ENCODE data around the gene BMP8A. TPM values are rescaled to one million over a fixed set of nuclear protein-coding genes. Genes with fewer than 3 reads are reported as not detected.

Gene BMP8A
- total and polyA plus RNA-seq, 7 experiments from 2014 or later: 0.12 to 0.19 TPM; not detected in 5

DNA sequence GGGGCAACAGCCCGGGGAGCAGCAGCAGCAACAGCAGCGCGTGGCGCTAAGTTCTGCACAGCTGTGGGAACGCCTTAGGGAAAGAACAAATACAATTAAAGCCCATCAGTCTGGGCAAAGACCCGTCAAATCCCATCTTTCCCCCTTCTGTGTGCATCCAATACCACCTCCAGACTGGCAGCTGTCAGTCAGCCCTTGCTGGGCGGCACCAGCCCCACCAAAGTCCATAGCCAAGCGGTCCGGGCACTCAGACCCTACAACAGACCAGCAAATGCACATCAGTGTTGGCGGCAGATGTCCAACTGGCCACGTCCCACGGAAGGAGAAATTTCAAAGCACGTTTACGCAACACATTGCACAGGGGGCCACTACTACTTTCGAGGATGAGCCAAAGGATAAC, 72.2 kb downstream of the BMP8A start:
- peak overlapping the region in 1 of 9 donors; percentile 32 for H3K27ac Mint-ChIP-seq
- no peak for ATAC-seq

DNA sequence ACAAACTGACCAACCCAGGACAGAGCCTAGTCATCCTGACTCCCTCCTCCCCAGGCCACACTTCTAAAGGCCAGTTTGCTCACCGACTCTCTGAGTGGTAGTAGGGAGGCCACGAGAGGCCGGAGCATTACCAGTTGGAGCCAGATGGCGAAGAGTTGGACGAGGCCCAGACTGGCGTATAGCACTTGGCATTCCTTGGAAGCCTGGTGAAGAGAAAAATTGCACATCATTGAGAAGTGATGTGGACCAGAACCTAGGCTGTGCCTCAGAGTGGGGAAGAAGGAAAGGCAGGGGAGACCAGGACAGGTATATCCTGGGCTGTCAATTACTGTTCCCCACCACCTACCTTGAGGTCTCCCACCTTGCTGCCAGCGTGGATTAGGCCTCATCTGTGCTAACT, 72.9 kb downstream of the BMP8A start:
- ATAC-seq: no peak

More for the DNA sequence above, 72.2 kb downstream of the BMP8A start:
- Histone ChIP-seq H3K27me3 (ENCODE audit: control insufficient read depth in 2 of 2, insufficient read depth in 2 of 2, low read length in 2 of 2) (no peaks in the 10 kb centered on the region), H3K9me3 (ENCODE audit: control insufficient read depth in 2 of 3, low read length in 3 of 3) (no peaks in the 10 kb centered on the region), H3K27ac (ENCODE audit: low read depth, low read length) (no peak overlapping the region), H3K4me3 (ENCODE audit: low read length) (no peak overlapping the region), H3K36me3 (ENCODE audit: control insufficient read depth in 2 of 3, insufficient read depth in 3 of 3, low read length in 3 of 3) (peaks cover 24 to 94% (median 61%) of the 10 kb centered on the region in 3 experiments), H3K4me1 (ENCODE audit: control insufficient read depth in 2 of 2, insufficient read depth in 2 of 2, low read length in 2 of 2) (peaks cover 0 to 8% of the 10 kb centered on the region in 2 donors)
- Mint-ChIP-seq H3K4me1 (peaks cover 0 to 23% (median 15%) of the 10 kb centered on the region in 7 donors), H3K27me3 (no peaks in the 10 kb centered on the region), H3K4me3 (no peak overlapping the region), H3K9me3 (no peaks in the 10 kb centered on the region), H3K36me3 (peaks cover 14 to 85% (median 43%) of the 10 kb centered on the region in 5 donors)
- intact Hi-C loops (cut with micrococcal nuclease): no loop called here
- DNase-seq: no peak
- ChIA-PET POLR2A (interaction anchor here (1.5 kb wide), 1 partner anchor 12 kb away, joined by 5 read pairs; no protein-coding TSS in a partner anchor), CTCF (no interaction called here)

DNA sequence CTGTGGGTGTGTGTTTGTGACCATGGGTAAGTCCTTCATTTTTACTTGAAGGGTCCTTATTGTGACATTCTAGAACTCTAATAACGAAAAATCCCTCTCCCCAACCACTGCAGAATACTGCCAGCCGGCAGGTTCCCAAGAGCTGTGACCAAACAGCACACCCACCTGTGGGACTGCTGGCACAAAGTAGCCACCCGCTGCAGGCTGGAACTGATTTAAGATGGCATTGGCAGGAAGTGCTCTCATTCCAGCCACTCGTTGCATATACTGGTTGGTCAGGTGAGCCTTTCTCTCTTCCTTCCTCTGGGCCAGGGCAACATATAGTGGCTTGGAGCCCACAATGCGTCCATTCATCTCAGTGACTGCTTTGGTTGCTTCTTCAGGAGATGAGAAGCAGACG, 73.5 kb downstream of the BMP8A start:
- peak overlapping the region in 1 of 9 donors; percentile 62 for H3K27ac Mint-ChIP-seq
- intact Hi-C loops (cut with micrococcal nuclease): no loop called here
- no peaks in the 10 kb centered on the region for H3K27me3 Mint-ChIP-seq
- POLR2A ChIA-PET: interaction anchor here (0.5 kb wide), 1 partner anchor 13 kb away, joined by 6 read pairs; no protein-coding TSS in a partner anchor
- H3K9me3 Mint-ChIP-seq: no peaks in the 10 kb centered on the region
- no peak for DNase-seq
- CTCF ChIA-PET: no interaction called here
- ATAC-seq: no peak
- Histone ChIP-seq H3K4me1 (ENCODE audit: control insufficient read depth in 2 of 2, insufficient read depth in 2 of 2, low read length in 2 of 2) (peaks cover 0 to 5% of the 10 kb centered on the region in 2 donors), H3K27me3 (ENCODE audit: control insufficient read depth in 2 of 2, insufficient read depth in 2 of 2, low read length in 2 of 2) (no peaks in the 10 kb centered on the region), H3K9me3 (ENCODE audit: control insufficient read depth in 2 of 3, low read length in 3 of 3) (no peaks in the 10 kb centered on the region), H3K36me3 (ENCODE audit: control insufficient read depth in 2 of 3, insufficient read depth in 3 of 3, low read length in 3 of 3) (peaks cover 32 to 100% (median 73%) of the 10 kb centered on the region in 3 experiments), H3K27ac (ENCODE audit: low read depth, low read length) (no peak overlapping the region), H3K4me3 (ENCODE audit: low read length) (no peak overlapping the region)
- H3K4me1 Mint-ChIP-seq: peaks cover 0 to 21% (median 11%) of the 10 kb centered on the region in 7 donors
- H3K36me3 Mint-ChIP-seq: peaks cover 17 to 87% (median 55%) of the 10 kb centered on the region in 5 donors
- H3K4me3 Mint-ChIP-seq: no peak overlapping the region

More for the DNA sequence above, 72.9 kb downstream of the BMP8A start:
- no peaks in the 10 kb centered on the region for H3K27me3 Mint-ChIP-seq
- peaks cover 0 to 8% of the 10 kb centered on the region in 2 donors for H3K4me1 ChIP-seq (ENCODE audit: control insufficient read depth in 2 of 2, insufficient read depth in 2 of 2, low read length in 2 of 2)
- peaks cover 26 to 98% (median 67%) of the 10 kb centered on the region in 3 experiments for H3K36me3 ChIP-seq (ENCODE audit: control insufficient read depth in 2 of 3, insufficient read depth in 3 of 3, low read length in 3 of 3)
- no peak overlapping the region for H3K27ac ChIP-seq (ENCODE audit: low read depth, low read length)
- no peak overlapping the region for H3K4me3 ChIP-seq (ENCODE audit: low read length)
- H3K9me3 ChIP-seq (ENCODE audit: control insufficient read depth in 2 of 3, low read length in 3 of 3): no peaks in the 10 kb centered on the region
- peaks cover 0 to 23% (median 12%) of the 10 kb centered on the region in 7 donors for H3K4me1 Mint-ChIP-seq
- ChIA-PET POLR2A (interaction anchor here (0.6 to 1.5 kb wide), 2 partner anchors 11 to 344 kb away, joined by 3 to 5 read pairs; no protein-coding TSS in a partner anchor), CTCF (no interaction called here)
- no peak for DNase-seq
- intact Hi-C loops (cut with micrococcal nuclease): no loop called here
- H3K27me3 ChIP-seq (ENCODE audit: control insufficient read depth in 2 of 2, insufficient read depth in 2 of 2, low read length in 2 of 2): no peaks in the 10 kb centered on the region
- no peak overlapping the region for H3K27ac Mint-ChIP-seq
- no peak overlapping the region for H3K4me3 Mint-ChIP-seq
- no peaks in the 10 kb centered on the region for H3K9me3 Mint-ChIP-seq
- peaks cover 14 to 85% (median 49%) of the 10 kb centered on the region in 5 donors for H3K36me3 Mint-ChIP-seq

DNA sequence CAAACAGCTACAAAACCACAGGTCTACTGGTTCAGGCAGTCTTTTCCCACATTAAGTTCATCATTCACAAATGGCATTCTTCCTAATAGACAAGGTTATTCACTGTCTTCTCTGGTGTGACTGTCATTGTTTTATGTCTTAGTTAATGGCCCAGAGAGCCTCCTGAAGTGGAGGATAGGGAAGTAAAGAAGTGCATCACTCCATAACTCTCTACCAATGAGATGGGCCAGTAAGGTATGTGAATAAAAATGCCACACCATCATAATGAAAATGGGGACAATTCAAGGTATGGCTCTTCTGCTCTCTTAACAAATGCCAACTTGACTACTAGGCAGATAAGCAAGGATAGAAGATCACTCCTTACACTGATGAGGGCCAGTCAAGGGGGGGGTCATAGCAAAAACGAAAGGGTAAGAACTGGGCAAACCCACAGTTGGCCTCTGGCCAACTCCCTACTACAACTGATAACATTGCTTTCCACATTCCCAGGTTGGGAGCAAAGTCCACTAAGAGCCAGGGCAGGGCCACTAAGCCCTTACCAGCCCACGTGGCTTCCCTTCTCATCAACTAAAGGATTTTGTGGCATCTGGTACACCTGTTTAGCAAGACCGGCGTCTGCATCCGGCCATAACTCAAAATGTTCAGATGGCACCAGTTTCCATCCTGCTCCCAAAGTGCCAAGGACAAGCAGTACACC, 75.2 kb downstream of the BMP8A start:
- peaks cover 0 to 2% (median 0%) of the 10 kb centered on the region in 11 donors for H3K9me3 Mint-ChIP-seq
- no peaks in the 10 kb centered on the region for H3K9me3 ChIP-seq (ENCODE audit: control insufficient read depth in 2 of 3, low read length in 3 of 3)
- intact Hi-C loops (cut with micrococcal nuclease): no loop called here
- peaks cover 3 to 27% (median 18%) of the 10 kb centered on the region in 7 donors for H3K4me1 Mint-ChIP-seq
- CTCF ChIA-PET: interaction anchor here (0.5 kb wide), 1 partner anchor 167 kb away, joined by 3 read pairs; no protein-coding TSS in a partner anchor
- H3K4me3 Mint-ChIP-seq: no peak overlapping the region
- POLR2A ChIA-PET: interaction anchor here (1.4 to 1.5 kb wide), 2 partner anchors 8 to 9 kb away, joined by 6 to 8 read pairs; no protein-coding TSS in a partner anchor
- no peak for ATAC-seq
- no peaks in the 10 kb centered on the region for H3K27me3 ChIP-seq (ENCODE audit: control insufficient read depth in 2 of 2, insufficient read depth in 2 of 2, low read length in 2 of 2)
- no peak overlapping the region for H3K4me3 ChIP-seq (ENCODE audit: low read length)
- peaks cover 0 to 6% of the 10 kb centered on the region in 2 donors for H3K4me1 ChIP-seq (ENCODE audit: control insufficient read depth in 2 of 2, insufficient read depth in 2 of 2, low read length in 2 of 2)
- peaks cover 39 to 100% (median 66%) of the 10 kb centered on the region in 3 experiments for H3K36me3 ChIP-seq (ENCODE audit: control insufficient read depth in 2 of 3, insufficient read depth in 3 of 3, low read length in 3 of 3)
- peak overlapping the region in 4 of 9 donors; percentile 3 to 42 (median 16) for H3K27ac Mint-ChIP-seq
- DNase-seq: no peak
- H3K27me3 Mint-ChIP-seq: no peaks in the 10 kb centered on the region
- no peak overlapping the region for H3K27ac ChIP-seq (ENCODE audit: low read depth, low read length)
- peaks cover 18 to 80% (median 48%) of the 10 kb centered on the region in 5 donors for H3K36me3 Mint-ChIP-seq

DNA sequence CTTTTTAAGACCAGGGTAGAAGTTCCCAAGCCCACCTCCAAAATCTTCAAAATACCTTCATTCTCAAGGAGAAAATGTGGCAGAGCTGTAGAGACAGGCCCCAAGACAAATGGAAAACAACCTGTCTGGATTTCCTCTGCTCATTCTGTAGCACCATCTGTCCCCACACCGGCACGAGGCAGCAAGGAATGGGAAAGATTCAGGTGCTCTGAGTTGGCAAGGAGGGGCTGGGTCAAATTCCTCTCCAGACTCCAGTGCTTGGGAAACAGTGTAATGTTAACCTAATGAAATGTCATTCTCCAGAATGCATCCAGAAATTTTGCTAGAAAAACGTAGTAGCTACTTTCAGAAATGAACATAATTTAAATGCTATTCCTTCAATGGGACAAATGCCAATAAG, 75.9 kb downstream of the BMP8A start:
- Mint-ChIP-seq H3K27me3 (no peaks in the 10 kb centered on the region), H3K9me3 (peaks cover 0 to 2% (median 0%) of the 10 kb centered on the region in 11 donors), H3K4me1 (peaks cover 7 to 31% (median 25%) of the 10 kb centered on the region in 7 donors), H3K36me3 (peaks cover 18 to 80% (median 50%) of the 10 kb centered on the region in 5 donors), H3K4me3 (no peak overlapping the region), H3K27ac (peak overlapping the region in 1 of 9 donors; percentile 42)
- peaks cover 33 to 100% (median 59%) of the 10 kb centered on the region in 3 experiments for H3K36me3 ChIP-seq (ENCODE audit: control insufficient read depth in 2 of 3, insufficient read depth in 3 of 3, low read length in 3 of 3)
- no peak for ATAC-seq
- no peak overlapping the region for H3K4me3 ChIP-seq (ENCODE audit: low read length)
- no peaks in the 10 kb centered on the region for H3K27me3 ChIP-seq (ENCODE audit: control insufficient read depth in 2 of 2, insufficient read depth in 2 of 2, low read length in 2 of 2)
- no peak for DNase-seq
- POLR2A ChIA-PET: interaction anchor here (1.5 kb wide), 1 partner anchor 8 kb away, joined by 6 read pairs; no protein-coding TSS in a partner anchor
- intact Hi-C loops (cut with micrococcal nuclease): no loop called here
- H3K9me3 ChIP-seq (ENCODE audit: control insufficient read depth in 2 of 3, low read length in 3 of 3): no peaks in the 10 kb centered on the region
- H3K27ac ChIP-seq (ENCODE audit: low read depth, low read length): no peak overlapping the region
- CTCF ChIA-PET: no interaction called here
- H3K4me1 ChIP-seq (ENCODE audit: control insufficient read depth in 2 of 2, insufficient read depth in 2 of 2, low read length in 2 of 2): peaks cover 0 to 6% of the 10 kb centered on the region in 2 donors

DNA sequence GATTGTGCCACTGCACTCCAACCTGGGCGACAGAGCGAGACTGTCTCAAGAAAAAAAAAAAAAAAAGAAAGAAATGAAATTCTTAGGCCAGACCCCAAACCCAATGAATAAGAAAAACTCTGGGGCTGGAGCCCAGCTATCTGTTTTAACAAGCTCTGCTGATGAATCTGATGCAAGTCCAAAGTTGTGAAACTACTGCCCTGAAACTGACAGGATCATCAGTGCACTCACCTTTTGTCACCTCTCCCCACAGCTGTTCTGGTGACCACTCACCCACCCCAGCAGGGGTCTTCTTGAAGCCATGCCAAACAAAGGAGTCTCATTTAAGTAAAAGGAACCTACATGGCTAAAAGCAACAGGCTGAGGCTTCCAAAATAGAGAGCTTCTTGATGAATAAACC, 76.8 kb downstream of the BMP8A start:
- Histone ChIP-seq H3K9me3 (ENCODE audit: control insufficient read depth in 2 of 3, low read length in 3 of 3) (no peaks in the 10 kb centered on the region), H3K4me1 (ENCODE audit: control insufficient read depth in 2 of 2, insufficient read depth in 2 of 2, low read length in 2 of 2) (peaks cover 2 to 11% of the 10 kb centered on the region in 2 donors), H3K27ac (ENCODE audit: low read depth, low read length) (no peak overlapping the region), H3K4me3 (ENCODE audit: low read length) (no peak overlapping the region), H3K27me3 (ENCODE audit: control insufficient read depth in 2 of 2, insufficient read depth in 2 of 2, low read length in 2 of 2) (no peaks in the 10 kb centered on the region), H3K36me3 (ENCODE audit: control insufficient read depth in 2 of 3, insufficient read depth in 3 of 3, low read length in 3 of 3) (peaks cover 33 to 100% (median 51%) of the 10 kb centered on the region in 3 experiments)
- ATAC-seq: no peak
- ChIA-PET POLR2A (interaction anchor here (0.6 to 1.5 kb wide), 2 partner anchors 9 to 384 kb away, joined by 3 to 6 read pairs; no protein-coding TSS in a partner anchor), CTCF (no interaction called here)
- no peaks in the 10 kb centered on the region for H3K27me3 Mint-ChIP-seq
- no peak overlapping the region for H3K4me3 Mint-ChIP-seq
- intact Hi-C loops (cut with micrococcal nuclease): no loop called here
- peaks cover 14 to 73% (median 42%) of the 10 kb centered on the region in 5 donors for H3K36me3 Mint-ChIP-seq
- no peak for DNase-seq
- H3K9me3 Mint-ChIP-seq: peaks cover 0 to 2% (median 0%) of the 10 kb centered on the region in 11 donors
- H3K4me1 Mint-ChIP-seq: peaks cover 8 to 40% (median 32%) of the 10 kb centered on the region in 7 donors
- H3K27ac Mint-ChIP-seq: peak overlapping the region in 2 of 9 donors; percentile 27 to 56
